Measurements from ENCODE around the gene APOL2.
"Not testable (repeated sequence)": the region's sequence is repeated elsewhere in the genome, so short reads cannot be mapped to it uniquely, and the experiment has no call there.

DNA sequence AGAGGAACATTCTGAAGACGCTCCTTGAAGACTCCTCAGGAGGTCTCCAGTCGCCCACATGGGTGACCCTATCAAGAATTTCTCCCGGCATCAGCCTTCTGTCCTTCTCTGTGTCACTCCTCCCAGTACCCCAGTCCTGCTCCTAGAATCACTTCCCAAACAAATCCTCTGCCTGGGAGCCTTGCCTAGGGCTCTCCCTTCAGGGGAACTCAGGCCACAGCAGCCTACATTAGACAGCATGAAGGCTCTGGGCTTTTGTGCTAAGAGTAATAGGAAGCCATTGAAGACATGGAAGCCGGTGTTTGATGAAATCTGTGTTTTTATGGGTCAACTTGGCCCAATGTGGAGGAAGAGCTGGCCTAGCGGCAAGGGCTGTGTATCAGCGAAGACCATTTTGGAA lies 51.5 kb downstream of the APOL2 start:
- TF ChIP-seq, protein P1, sequence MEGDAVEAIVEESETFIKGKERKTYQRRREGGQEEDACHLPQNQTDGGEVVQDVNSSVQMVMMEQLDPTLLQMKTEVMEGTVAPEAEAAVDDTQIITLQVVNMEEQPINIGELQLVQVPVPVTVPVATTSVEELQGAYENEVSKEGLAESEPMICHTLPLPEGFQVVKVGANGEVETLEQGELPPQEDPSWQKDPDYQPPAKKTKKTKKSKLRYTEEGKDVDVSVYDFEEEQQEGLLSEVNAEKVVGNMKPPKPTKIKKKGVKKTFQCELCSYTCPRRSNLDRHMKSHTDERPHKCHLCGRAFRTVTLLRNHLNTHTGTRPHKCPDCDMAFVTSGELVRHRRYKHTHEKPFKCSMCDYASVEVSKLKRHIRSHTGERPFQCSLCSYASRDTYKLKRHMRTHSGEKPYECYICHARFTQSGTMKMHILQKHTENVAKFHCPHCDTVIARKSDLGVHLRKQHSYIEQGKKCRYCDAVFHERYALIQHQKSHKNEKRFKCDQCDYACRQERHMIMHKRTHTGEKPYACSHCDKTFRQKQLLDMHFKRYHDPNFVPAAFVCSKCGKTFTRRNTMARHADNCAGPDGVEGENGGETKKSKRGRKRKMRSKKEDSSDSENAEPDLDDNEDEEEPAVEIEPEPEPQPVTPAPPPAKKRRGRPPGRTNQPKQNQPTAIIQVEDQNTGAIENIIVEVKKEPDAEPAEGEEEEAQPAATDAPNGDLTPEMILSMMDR (optimal IDR thresholded peaks at IDR 0.05 in 1 of 3, IDR thresholded peaks at IDR 0.05 in 1 of 3, conservative IDR thresholded peaks at IDR 0.05 in 1 of 3; ENCODE audit: extremely low read depth in 1 of 3, insufficient read depth in 2 of 3, low read length in 3 of 3): not testable (repeated sequence)
- TF ChIP-seq EZH2 (IDR thresholded peaks at IDR 0.05; ENCODE audit: low read length): not testable (repeated sequence)

Measured in keratinocyte (primary cell).